ENCODE data around the gene SLC6A6.

SLC6A6 gene

DNA sequence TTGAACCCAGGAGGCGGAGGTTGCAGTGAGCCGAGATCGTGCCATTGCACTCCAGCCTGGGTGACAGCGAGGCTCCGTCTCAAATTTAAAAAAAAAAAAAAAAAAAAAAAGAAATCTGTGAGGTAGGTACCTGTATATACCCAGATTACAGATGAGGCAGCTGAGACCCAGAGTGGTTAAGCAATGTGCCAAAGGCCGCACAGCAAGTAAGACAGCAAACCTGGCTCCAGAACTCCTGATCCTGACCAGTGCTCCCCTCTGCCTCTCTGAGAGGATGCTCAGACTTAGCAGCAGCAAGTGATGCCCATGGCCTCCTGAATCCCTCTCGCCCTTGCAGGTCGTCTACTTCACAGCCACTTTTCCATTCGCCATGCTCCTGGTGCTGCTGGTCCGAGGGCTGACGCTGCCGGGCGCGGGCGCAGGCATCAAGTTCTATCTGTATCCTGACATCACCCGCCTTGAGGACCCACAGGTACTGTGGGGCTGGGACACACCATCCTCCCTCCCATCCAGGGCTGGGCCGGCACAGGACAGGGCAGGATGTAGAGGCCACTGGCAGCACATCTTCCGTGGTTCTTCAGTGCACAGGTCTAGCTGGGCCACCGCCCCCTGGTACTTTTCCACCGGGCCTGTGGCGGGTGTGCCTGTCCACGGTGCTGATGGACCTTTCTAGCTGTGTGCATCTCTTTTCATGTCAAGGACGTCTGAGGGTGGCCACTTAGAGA lies 63.9 kb downstream of the SLC6A6 start:
- no peak for DNase-seq (ENCODE audit: low read depth in 2 of 2)

DNA sequence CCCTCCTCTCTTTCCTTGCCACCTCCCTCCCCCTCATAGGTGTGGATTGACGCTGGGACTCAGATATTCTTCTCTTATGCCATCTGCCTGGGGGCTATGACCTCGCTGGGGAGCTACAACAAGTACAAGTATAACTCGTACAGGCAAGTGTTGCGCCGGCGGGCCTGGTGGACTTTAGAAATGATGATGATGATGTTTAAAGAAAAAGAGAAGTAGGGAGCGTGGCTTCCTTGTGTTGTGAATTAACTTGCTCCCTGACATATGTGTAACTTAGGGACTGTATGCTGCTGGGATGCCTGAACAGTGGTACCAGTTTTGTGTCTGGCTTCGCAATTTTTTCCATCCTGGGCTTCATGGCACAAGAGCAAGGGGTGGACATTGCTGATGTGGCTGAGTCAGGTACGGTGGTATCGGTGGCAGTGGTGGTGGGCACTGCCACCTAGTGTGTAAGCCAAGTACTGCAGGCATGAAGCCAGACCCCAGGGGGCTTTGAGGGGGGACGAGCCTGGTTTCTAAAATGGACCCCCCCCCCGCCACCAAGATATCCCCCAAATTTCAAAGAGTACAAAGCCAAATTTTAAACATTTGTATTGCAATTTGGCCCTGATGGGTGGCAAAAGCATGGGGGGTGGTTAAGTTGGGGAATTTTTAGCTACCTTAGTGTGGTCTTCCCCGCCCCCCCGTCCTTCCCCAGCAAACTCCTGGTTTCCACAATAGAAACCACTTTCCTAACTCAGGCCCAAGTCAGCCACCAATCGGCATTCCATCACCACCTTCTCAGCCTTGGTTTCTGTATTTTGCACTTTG lies 65.6 kb downstream of the SLC6A6 start:
- no peak for DNase-seq (ENCODE audit: low read depth in 2 of 2)

DNA sequence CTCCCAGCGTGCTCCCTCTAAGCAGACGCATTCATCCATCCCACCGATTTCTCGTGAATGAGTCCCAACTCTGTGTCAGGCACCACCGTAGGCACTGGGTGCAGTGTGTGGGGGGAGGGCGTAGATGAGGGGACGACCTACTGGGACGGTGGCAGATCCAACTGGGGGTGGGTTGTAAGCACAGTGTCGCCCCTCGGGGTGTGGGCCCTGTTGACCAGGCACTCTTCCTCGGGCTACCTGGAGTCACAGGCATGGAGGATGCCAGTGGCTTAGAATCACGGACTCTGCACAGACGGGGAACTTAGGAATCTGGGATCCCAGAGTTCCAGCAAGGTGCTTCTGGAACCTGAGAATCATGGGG lies 66.2 kb downstream of the SLC6A6 start:
- DNase-seq (ENCODE audit: low read depth in 2 of 2): no peak

- DNase-seq (ENCODE audit: low read depth in 2 of 2): no peak
These were observed 68.1 kb downstream of the SLC6A6 start for GRCh38 chr3:14470461-14470860.

- DNase-seq (ENCODE audit: low read depth in 2 of 2): no peak
These were observed 68.6 kb downstream of the SLC6A6 start for GRCh38 chr3:14471016-14471415.

- no peak for DNase-seq (ENCODE audit: low read depth in 2 of 2)
These were observed 69.3 kb downstream of the SLC6A6 start for GRCh38 chr3:14471690-14472089.

- no peak for DNase-seq (ENCODE audit: low read depth in 2 of 2)
These were observed 70.3 kb downstream of the SLC6A6 start for GRCh38 chr3:14472471-14473351.

- DNase-seq (ENCODE audit: low read depth in 2 of 2): no peak
These were observed 71.0 kb downstream of the SLC6A6 start for GRCh38 chr3:14473411-14473891.

DNA sequence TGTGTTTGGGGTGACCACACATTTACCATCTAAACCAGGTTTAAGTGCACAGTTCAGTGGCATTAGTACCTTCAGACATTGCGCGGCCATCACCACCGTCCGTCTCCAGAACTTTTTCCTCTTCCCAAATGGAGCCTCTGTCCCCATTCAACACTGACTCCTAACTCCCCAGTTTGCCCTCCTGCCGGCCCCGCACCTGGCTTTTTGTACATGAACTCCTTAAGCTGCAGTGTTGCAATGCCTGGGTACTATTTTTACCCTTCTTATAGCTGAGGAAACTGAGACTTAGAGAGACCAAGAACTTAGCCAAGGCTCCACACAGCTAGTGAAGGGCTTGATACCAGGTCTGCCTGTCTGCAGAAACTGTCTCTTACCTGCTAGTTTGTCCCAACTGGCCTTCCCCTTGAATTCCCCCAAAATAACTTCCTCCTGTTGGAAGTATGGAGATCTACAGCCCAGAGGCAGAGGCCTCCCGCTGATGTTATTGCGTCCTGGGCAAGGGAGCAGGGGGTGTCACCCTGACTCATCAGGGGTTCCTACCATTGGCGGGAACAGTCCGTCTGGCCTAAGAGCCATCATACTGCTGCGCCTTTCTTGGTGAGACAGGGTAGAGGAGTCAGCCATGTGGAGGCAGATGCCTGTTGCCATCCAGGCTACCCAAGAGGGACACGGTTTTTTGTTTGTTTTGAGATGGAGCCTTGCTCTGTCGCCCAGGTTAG lies 72.1 kb downstream of the SLC6A6 start:
- DNase-seq (ENCODE audit: low read depth in 2 of 2): no peak

DNA sequence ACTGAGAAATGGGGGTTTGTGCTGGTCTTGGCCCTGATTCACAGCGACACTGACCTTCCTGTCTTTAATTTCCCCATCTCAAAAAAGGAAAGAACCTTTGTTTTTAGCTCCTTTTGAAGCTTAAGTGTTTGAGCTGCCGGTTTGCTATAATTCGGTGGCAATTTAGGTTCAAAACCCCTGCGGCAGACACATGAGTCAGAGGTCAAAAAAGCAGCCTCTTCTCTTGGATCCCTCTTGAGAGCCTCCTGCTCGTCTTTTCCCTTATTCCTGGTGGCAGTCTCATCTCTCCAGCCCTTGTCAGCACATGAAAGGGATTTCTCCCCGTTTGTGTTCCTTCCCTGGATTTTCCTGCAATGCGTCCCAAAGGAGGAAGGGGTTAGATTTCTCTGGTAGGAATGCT lies 73.2 kb downstream of the SLC6A6 start:
- DNase-seq (ENCODE audit: low read depth in 2 of 2): no peak

- no peak for DNase-seq (ENCODE audit: low read depth in 2 of 2)
These were observed 74.3 kb downstream of the SLC6A6 start for GRCh38 chr3:14476583-14477265.

DNA sequence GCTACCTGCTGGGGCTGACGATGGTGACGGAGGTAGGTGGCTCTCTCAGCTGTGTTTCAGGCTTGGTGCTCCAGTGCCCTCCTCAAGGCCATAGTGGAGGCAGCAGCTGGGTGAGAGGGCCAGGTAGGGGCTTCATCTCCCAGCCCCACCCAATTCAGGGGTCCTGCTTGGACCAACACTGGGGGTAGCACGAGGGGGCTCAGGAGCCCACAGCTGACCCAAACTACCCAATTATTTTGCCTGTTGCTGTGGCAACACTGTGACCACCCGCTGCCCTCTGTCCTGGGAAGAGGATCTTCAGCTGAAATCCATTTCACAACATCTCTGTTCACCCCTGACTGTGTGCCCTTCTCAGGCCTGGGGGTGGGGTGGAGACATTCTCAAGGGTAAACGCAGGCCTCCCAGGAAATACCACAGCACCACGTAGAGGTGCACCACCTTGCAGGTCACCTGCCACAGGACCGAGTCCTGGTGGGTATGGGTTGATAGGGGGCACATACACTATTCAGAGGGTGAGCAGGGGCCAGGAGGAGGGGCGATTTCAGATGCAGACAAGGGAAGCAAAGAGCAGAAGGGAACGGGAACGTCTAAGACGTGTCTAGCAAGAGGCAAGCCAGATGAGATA lies 75.0 kb downstream of the SLC6A6 start:
- no peak for DNase-seq (ENCODE audit: low read depth in 2 of 2)

GRCh38 chr3:14478956-14479550 lies 76.6 kb downstream of the SLC6A6 start:
- no peak for DNase-seq (ENCODE audit: low read depth in 2 of 2)

- DNase-seq (ENCODE audit: low read depth in 2 of 2): no peak
These were observed 77.2 kb downstream of the SLC6A6 start for GRCh38 chr3:14479591-14479990.

- no peak for DNase-seq (ENCODE audit: low read depth in 2 of 2)
These were observed 78.0 kb downstream of the SLC6A6 start for GRCh38 chr3:14480207-14481017.

GRCh38 chr3:14481018-14481645 lies 78.7 kb downstream of the SLC6A6 start:
- no peak for DNase-seq (ENCODE audit: low read depth in 2 of 2)

- DNase-seq (ENCODE audit: low read depth in 2 of 2): no peak
These were observed 79.2 kb downstream of the SLC6A6 start for GRCh38 chr3:14481646-14482036.

DNA sequence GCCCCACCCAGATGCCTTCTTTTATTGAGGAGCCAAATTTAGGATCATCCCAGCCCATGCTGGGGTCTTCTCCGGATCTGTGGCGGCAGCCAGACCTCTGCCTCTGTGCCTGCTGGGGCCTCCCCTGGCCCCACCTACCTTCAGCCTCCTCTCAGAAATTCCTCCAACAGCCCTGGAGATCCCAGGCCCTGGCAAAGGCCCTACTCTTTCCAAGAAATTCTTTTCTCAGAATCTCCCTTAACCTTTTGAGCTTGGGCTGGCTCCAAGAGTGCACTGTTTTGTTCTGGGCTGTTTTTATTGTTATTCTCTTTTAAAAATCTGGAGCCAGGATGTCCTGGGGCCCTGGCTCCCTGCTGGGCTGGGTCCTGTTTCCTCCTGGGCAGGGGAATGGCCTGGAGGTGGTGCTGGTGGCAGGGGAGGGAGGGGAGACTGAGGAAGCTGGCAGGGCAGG lies 79.9 kb downstream of the SLC6A6 start:
- DNase-seq (ENCODE audit: low read depth in 2 of 2): no peak

DNA sequence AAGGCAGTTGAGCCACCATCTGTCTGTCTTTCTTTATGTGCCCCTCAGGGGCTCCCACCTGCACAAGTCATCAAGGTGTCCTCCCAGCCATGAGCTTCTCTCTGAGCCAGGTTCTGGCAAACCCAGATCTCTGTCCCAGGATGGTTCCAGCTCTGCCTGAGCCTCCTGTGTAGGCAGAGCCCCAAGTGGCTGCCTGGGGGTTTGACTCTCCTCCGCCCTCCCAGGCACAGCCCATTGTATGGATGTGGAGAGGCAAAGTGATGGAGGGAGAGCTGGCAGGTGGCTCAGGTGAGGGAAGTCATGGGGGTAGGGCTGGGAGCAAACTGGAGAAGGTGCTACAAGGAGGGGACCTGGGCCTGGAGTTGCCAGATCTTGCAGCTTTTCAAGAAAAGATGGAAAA lies 80.9 kb downstream of the SLC6A6 start:
- DNase-seq (ENCODE audit: low read depth in 2 of 2): no peak
